K562 (cell line): ENCODE measurements around the gene PITPNC1. TPM values are rescaled to one million over a fixed set of nuclear protein-coding genes. Genes with fewer than 3 reads are reported as not detected.

Source experiments
- ATAC-seq: fragments of 200-7000 bp; cut with Tn5 transposase; 3 replicates; pipeline ENCODE4 v1.9.1; 2020; ENCODE audit warnings: moderate library complexity
- BruUV-seq: library from RNA; stranded (reverse); fragments of 400-500 nt; replicated peaks from 2 replicates; lab custom pipeline; 2021; lab: Mats Ljungman, UMichigan
- CTCF ChIA-PET: fragments of 300-600 bp; formaldehyde crosslinking; extraction: SDS; loops from one replicate; lab custom pipeline; 2021; ENCODE audit warnings: low intra/inter-chr PET ratio; lab: Yijun Ruan, JAX
- POLR2A ChIA-PET: fragments of 300-600, 350-650 bp; sonication (Branson Sonifier 250); formaldehyde crosslinking; extraction: SDS; loops from one replicate; lab custom pipeline; 2021; ENCODE audit warnings: antibody characterized with exemption, inconsistent platforms; lab: Yijun Ruan, JAX
- DNase-seq, 4 experiments: peaks; one replicate each; pipeline versions ENCODE4 v3.0.0 to v3.0.0-alpha.2; 2011 to 2018; ENCODE audit warnings: low spot score in 3 of 4, mixed read lengths in 3 of 4; ENCODE audit errors: extremely low read depth in 1 of 4
- FAIRE-seq: peaks from 2 replicates; lab custom pipeline; 2011; peaks lifted over from hg19 to GRCh38; lab: Jason Lieb, UNC
- H2AFZ ChIP-seq: 2 replicates; pipeline ENCODE4 v1.6.0; 2011; ENCODE audit warnings: low read depth, low read length, control low read depth, inconsistent platforms
- H3K27ac ChIP-seq: fragments of 200-600 bp; 3 replicates; pipeline ENCODE4 v1.8.0; 2011; ENCODE audit warnings: low read depth, mild to moderate bottlenecking, control low read depth, inconsistent platforms, low read length, moderate library complexity, mixed read lengths; ENCODE audit errors: extremely low read depth
- H3K27me3 ChIP-seq, 2 experiments: fragments of 300-600 bp in 1 of 2; 2 replicates in 1 of 2; 3 replicates in 1 of 2; pipeline versions ENCODE4 v1.6.0 to v1.8.0; 2011; ENCODE audit warnings: inconsistent platforms in 2 of 2, low read length in 2 of 2, mild to moderate bottlenecking in 1 of 2, mixed read lengths in 1 of 2, moderate library complexity in 1 of 2; ENCODE audit not compliant: control insufficient read depth in 2 of 2, insufficient read depth in 2 of 2
- H3K36me3 ChIP-seq: fragments of 300-600 bp; 3 replicates; pipeline ENCODE4 v1.8.0; 2011; ENCODE audit warnings: mild to moderate bottlenecking, low read length, inconsistent platforms; ENCODE audit not compliant: control insufficient read depth, insufficient read depth
- H3K4me1 ChIP-seq, 2 experiments: fragments of 200-600 bp in 1 of 2; replicated peaks in 1 of 2; 2 replicates in 1 of 2; 3 replicates in 1 of 2; pipeline versions ENCODE4 v1.5.1 to v1.8.0; 2011; ENCODE audit warnings: inconsistent platforms in 2 of 2, low read length in 2 of 2, mild to moderate bottlenecking in 1 of 2, mixed read lengths in 1 of 2, moderate library complexity in 1 of 2; ENCODE audit not compliant: control insufficient read depth in 2 of 2, insufficient read depth in 2 of 2
- H3K4me2 ChIP-seq: 2 replicates; pipeline ENCODE4 v1.6.1; 2011; ENCODE audit warnings: low read length, control low read depth, inconsistent platforms, mixed read lengths; ENCODE audit not compliant: insufficient read depth
- H3K4me3 ChIP-seq: fragments of 200-600 bp; sonication (generic), shearing (Covaris generic); 2 replicates; pipeline ENCODE4 v1.5.1; 2016; ENCODE audit warnings: control low read depth, inconsistent platforms
- H3K79me2 ChIP-seq: fragments of 200-600 bp; 3 replicates; pipeline ENCODE4 v1.8.0; 2011; ENCODE audit warnings: low read length, inconsistent platforms; ENCODE audit not compliant: control insufficient read depth, insufficient read depth
- H3K9ac ChIP-seq, 2 experiments: 2 replicates each; pipeline versions ENCODE4 v1.6.0 to v1.6.1; 2011; ENCODE audit warnings: low read depth in 2 of 2, low read length in 2 of 2, control low read depth in 1 of 2, inconsistent platforms in 1 of 2, mild to moderate bottlenecking in 1 of 2, mixed read lengths in 1 of 2; ENCODE audit not compliant: insufficient read depth in 1 of 2
- H3K9me1 ChIP-seq: one replicate; pipeline ENCODE4 v1.6.0; 2011; ENCODE audit warnings: inconsistent platforms, mild to moderate bottlenecking, low read length, moderate library complexity; ENCODE audit not compliant: control insufficient read depth, insufficient read depth
- H3K9me3 ChIP-seq: replicated peaks from 2 replicates; pipeline ENCODE4 v1.5.1; 2011; ENCODE audit warnings: low read depth, low read length, inconsistent platforms; ENCODE audit not compliant: control insufficient read depth, insufficient read depth
- H4K20me1 ChIP-seq: replicated peaks from 2 replicates; pipeline ENCODE4 v1.6.1; 2011; ENCODE audit warnings: low read length, inconsistent platforms, mixed read lengths; ENCODE audit not compliant: control insufficient read depth, insufficient read depth
- BHLHE40 ChIP-seq: IDR thresholded peaks from 2 replicates; pipeline ENCODE4 v1.6.1; 2011; ENCODE audit warnings: low read length, improper control_type of control experiment
- EGR1 ChIP-seq: fragments of 450-650 bp; conservative IDR thresholded peaks from 2 replicates; pipeline ENCODE4 v1.6.1; 2017; ENCODE audit warnings: mild to moderate bottlenecking
- ESRRB ChIP-seq: fragments of 250-450 bp; sonication (Bioruptor Pico); IDR thresholded peaks from 2 replicates; pipeline ENCODE4 v1.5.0; 2020; ENCODE audit warnings: mild to moderate bottlenecking, moderate library complexity, borderline replicate concordance
- FOS ChIP-seq: IDR thresholded peaks from 3 replicates; pipeline ENCODE4 v1.6.1; 2011; ENCODE audit not compliant: insufficient read length; ENCODE audit errors: extremely low read depth
- KAT7 ChIP-seq: sonication (generic); formaldehyde crosslinking; IDR thresholded peaks from 2 replicates; pipeline ENCODE4 v1.8.0; 2022; ENCODE audit warnings: missing genetic modification reagents, mild to moderate bottlenecking, borderline replicate concordance
- PHF8 ChIP-seq: fragments of 200-600 bp; sonication (generic); IDR thresholded peaks from 2 replicates; pipeline ENCODE4 v1.6.1; 2012; ENCODE audit warnings: mixed run types, mild to moderate bottlenecking, inconsistent platforms, low read length, moderate library complexity, borderline replicate concordance
- SMARCE1 ChIP-seq: fragments of 450-650 bp; IDR thresholded peaks from 2 replicates; pipeline ENCODE4 v1.7.1; 2016; ENCODE audit warnings: mild to moderate bottlenecking
- WGBS: fragments of 100-300 bp; shearing (Covaris generic); methylation state at CpG from one replicate; pipeline ENCODE4 v1.1.6; 2016; ENCODE audit warnings: low coverage, mixed read lengths; ENCODE audit not compliant: insufficient coverage; ENCODE audit errors: missing lambda C conversion rate; 5-methylcytosine and 5-hydroxymethylcytosine counted together
- in situ Hi-C: fragments of 300-500 bp; cut with MboI; formaldehyde crosslinking; loops from 4 replicates; pipeline ENCODE4 v1.15.0; 2018; ENCODE audit warnings: inconsistent platforms, mixed read lengths
- intact Hi-C: fragments of 100-400 bp; cut with micrococcal nuclease; formaldehyde crosslinking; loops from 2 replicates; pipeline ENCODE4 v1.14.2; 2022
- polyA plus RNA-seq, 8 experiments: library from polyadenylated mRNA; depleted of rRNA in 4 of 8; stranded (reverse) in 5 of 8; unstranded in 3 of 8; fragments of >200 nt; fragmentation: Nextera tagmentation in 2 of 8; fragmentation: Illumina TruSeq in 1 of 8; extraction: Ambion mirVana in 2 of 8; extraction: Trizol in 1 of 8; gene quantifications; 2 replicates each; pipeline versions ENCODE4 v1.2.1 to v1.2.3, GENCODE V29; 2011 to 2014; ENCODE audit warnings: inconsistent platforms in 1 of 8, missing spikeins in 1 of 8
- total RNA-seq, 7 experiments: library from RNA; depleted of rRNA in 6 of 7; stranded (reverse); fragments of >200 nt in 6 of 7; fragmentation: Illumina TruSeq in 2 of 7; extraction: Trizol in 2 of 7; gene quantifications; 2 replicates each; pipeline versions ENCODE4 v1.2.1 to v1.2.3, GENCODE V29; 2011 to 2021; ENCODE audit warnings: low replicate concordance in 1 of 7
- TF ChIP-seq, protein P1 (sequence below): fragments of 450-650 bp; IDR thresholded peaks from 2 replicates; pipeline ENCODE4 v1.6.1; 2016
- TF ChIP-seq, protein P2 (sequence below): fragments of 450-650 bp; conservative IDR thresholded peaks from 2 replicates; pipeline ENCODE4 v1.6.1; 2016; ENCODE audit warnings: missing genetic modification characterization, low read depth, mild to moderate bottlenecking, control low read depth, missing compliant biosample characterization
- TF ChIP-seq, protein P3 (sequence below), 2 experiments: fragments of 450-650 bp in 1 of 2; sonication (generic) in 1 of 2; formaldehyde crosslinking in 1 of 2; IDR thresholded peaks in 1 of 2; conservative IDR thresholded peaks in 1 of 2; 2 replicates each; pipeline versions ENCODE4 v1.6.1 to v1.8.1; 2016 to 2023; ENCODE audit warnings: mild to moderate bottlenecking in 2 of 2, moderate library complexity in 2 of 2, inconsistent platforms in 1 of 2, missing genetic modification reagents in 1 of 2

The PITPNC1 gene
- total and polyA plus RNA-seq, 9 of the 15 experiments (the other 6 are each of a cell fraction or from before 2014, with no cell fraction given): 0.11 to 1.1 (median 0.65) TPM

DNA sequence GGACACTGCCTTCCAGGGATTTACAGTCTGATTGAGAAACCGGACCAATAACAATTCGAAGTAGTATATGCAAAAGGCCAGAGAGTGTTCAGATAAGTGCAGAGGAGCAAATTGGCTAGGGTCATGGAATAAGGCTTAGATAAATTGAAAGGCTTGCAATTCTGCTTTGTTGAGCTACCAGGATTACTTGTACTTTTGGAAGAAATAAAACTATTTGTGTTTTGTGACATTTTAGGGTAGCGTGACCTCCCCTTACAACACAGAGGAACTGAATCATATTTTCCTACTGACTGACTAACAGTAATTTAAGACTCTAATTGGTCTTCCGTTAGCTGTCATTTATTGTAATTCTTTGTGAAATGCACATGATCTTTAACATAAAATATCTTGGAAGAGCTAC is 104.7 kb downstream of the PITPNC1 start:
- no peak overlapping the region for H3K27ac ChIP-seq
- no peak overlapping the region for H3K4me3 ChIP-seq
- H3K4me2 ChIP-seq: no peak overlapping the region
- no peaks in the 10 kb centered on the region for H3K9me3 ChIP-seq
- WGBS: 7% methylated on average over 4 of the region's 4 CpGs
- H3K9ac ChIP-seq: no peak overlapping the region
- no peaks in the 10 kb centered on the region for H3K9me1 ChIP-seq
- ChIA-PET CTCF (no interaction called here), POLR2A (no interaction called here)
- TF ChIP-seq BHLHE40 (no peak), FOS (no peak), EGR1 (no peak), ESRRB (no peak), KAT7 (no peak), PHF8 (no peak), SMARCE1 (no peak)
- TF ChIP-seq, protein P1, sequence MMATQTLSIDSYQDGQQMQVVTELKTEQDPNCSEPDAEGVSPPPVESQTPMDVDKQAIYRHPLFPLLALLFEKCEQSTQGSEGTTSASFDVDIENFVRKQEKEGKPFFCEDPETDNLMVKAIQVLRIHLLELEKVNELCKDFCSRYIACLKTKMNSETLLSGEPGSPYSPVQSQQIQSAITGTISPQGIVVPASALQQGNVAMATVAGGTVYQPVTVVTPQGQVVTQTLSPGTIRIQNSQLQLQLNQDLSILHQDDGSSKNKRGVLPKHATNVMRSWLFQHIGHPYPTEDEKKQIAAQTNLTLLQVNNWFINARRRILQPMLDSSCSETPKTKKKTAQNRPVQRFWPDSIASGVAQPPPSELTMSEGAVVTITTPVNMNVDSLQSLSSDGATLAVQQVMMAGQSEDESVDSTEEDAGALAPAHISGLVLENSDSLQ: no peak
- TF ChIP-seq, protein P2, sequence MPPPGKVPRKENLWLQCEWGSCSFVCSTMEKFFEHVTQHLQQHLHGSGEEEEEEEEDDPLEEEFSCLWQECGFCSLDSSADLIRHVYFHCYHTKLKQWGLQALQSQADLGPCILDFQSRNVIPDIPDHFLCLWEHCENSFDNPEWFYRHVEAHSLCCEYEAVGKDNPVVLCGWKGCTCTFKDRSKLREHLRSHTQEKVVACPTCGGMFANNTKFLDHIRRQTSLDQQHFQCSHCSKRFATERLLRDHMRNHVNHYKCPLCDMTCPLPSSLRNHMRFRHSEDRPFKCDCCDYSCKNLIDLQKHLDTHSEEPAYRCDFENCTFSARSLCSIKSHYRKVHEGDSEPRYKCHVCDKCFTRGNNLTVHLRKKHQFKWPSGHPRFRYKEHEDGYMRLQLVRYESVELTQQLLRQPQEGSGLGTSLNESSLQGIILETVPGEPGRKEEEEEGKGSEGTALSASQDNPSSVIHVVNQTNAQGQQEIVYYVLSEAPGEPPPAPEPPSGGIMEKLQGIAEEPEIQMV (tag): no peak
- TF ChIP-seq, protein P3, sequence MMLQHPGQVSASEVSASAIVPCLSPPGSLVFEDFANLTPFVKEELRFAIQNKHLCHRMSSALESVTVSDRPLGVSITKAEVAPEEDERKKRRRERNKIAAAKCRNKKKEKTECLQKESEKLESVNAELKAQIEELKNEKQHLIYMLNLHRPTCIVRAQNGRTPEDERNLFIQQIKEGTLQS (IDR thresholded peaks at IDR 0.05): no peak
- TF ChIP-seq, protein P3 (CRISPR knock-in tag; conservative IDR thresholded peaks at IDR 0.05): no peak
- H4K20me1 ChIP-seq: no peaks in the 10 kb centered on the region
- ATAC-seq (no peak), DNase-seq (no peak), FAIRE-seq (no peak)
- in situ Hi-C loops: no loop called here
- BruUV-seq: no TSS peak
- H3K79me2 ChIP-seq: no peaks in the 10 kb centered on the region
- no peaks in the 10 kb centered on the region for H3K4me1 ChIP-seq
- H2AFZ ChIP-seq: no peak overlapping the region
- no peaks in the 10 kb centered on the region for H3K36me3 ChIP-seq
- intact Hi-C loops: no loop called here
- H3K27me3 ChIP-seq: peaks cover 18 to 44% of the 10 kb centered on the region in 2 experiments
